ENCODE data around the gene SLC50A1.

Gene SLC50A1

DNA sequence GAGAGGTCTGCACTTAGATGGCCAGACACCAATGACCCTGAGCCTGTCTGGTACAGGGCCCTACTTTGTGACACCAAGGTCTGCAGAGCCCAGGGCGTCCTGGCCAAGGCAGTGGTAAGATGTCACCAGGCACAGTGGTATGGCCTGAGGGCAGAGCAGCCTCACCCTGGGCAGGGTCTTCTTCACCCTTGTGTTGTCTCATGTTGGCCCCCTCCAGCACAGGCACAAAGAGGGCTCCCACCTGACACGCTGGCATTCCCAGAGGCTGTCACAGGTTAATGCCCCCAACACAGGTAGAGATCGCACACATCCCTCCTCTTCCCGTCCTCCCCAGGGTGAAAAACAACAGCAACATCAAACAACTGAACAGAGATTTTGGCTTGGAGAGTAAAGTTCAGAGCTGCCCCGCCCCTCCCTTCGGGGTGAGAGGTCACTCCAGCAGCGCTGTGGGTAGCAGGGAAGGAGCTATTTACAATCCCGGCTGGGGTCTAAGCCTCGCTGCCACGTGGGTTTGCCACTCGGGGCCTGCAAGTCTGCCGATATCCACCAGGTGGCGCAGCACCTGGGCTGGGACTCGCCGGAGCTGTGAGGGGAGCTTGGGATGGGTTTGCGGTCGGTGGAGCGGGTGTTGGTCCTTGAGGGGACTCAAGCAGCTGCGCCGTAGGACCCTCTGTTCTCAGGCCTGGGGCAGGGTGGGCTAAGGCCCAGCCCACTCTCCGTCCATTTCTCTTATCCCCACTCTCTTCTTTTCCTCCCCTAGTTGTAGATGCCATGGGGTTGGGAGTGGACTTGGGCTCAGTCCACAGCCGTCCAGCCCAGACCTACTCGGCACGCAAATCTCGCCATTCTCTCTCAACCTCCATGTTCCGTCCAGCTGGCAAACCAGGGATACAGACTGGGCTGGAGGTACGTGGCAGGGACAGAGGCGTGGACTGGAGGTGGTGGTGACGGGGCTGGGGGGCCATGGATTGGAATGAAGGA is 44.3 kb upstream of the SLC50A1 start:
- Histone ChIP-seq H3K9me2 (replicated peaks; ENCODE audit: insufficient read depth, low read length) (no peaks in the 10 kb centered on the region), H3K27me3 (ENCODE audit: low read length) (no peaks in the 10 kb centered on the region), H3K9ac (ENCODE audit: low read length) (peak overlapping the region; percentile 17; the same call in 1 of the 2 replicates), H2AFZ (ENCODE audit: low read depth, low read length, severe bottlenecking) (peak overlapping the region; percentile 94), H3K79me2 (ENCODE audit: insufficient read depth, low read length) (no peaks in the 10 kb centered on the region), H3K27ac (ENCODE audit: low read depth, low read length) (no peak overlapping the region), H3K4me3 (ENCODE audit: insufficient read depth, low read length, poor library complexity, severe bottlenecking) (no peak overlapping the region), H3K9me3 (ENCODE audit: insufficient read depth, low read length) (no peaks in the 10 kb centered on the region), H3F3A (ENCODE audit: insufficient read depth) (no peaks in the 10 kb centered on the region), H4K20me1 (ENCODE audit: low read depth, low read length) (no peaks in the 10 kb centered on the region), H3K4me2 (ENCODE audit: low read depth, low read length, poor library complexity, severe bottlenecking) (peak overlapping the region; percentile 27), H3K36me3 (ENCODE audit: low read length) (no peaks in the 10 kb centered on the region)
- TF ChIP-seq, protein P1, sequence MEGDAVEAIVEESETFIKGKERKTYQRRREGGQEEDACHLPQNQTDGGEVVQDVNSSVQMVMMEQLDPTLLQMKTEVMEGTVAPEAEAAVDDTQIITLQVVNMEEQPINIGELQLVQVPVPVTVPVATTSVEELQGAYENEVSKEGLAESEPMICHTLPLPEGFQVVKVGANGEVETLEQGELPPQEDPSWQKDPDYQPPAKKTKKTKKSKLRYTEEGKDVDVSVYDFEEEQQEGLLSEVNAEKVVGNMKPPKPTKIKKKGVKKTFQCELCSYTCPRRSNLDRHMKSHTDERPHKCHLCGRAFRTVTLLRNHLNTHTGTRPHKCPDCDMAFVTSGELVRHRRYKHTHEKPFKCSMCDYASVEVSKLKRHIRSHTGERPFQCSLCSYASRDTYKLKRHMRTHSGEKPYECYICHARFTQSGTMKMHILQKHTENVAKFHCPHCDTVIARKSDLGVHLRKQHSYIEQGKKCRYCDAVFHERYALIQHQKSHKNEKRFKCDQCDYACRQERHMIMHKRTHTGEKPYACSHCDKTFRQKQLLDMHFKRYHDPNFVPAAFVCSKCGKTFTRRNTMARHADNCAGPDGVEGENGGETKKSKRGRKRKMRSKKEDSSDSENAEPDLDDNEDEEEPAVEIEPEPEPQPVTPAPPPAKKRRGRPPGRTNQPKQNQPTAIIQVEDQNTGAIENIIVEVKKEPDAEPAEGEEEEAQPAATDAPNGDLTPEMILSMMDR (IDR thresholded peaks at IDR 0.05; ENCODE audit: insufficient read depth, low read length, poor library complexity, severe bottlenecking) = peak; percentile 84
- no peak for TF ChIP-seq EZH2phosphoT487 (conservative IDR thresholded peaks at IDR 0.05; ENCODE audit: low read length)

DNA sequence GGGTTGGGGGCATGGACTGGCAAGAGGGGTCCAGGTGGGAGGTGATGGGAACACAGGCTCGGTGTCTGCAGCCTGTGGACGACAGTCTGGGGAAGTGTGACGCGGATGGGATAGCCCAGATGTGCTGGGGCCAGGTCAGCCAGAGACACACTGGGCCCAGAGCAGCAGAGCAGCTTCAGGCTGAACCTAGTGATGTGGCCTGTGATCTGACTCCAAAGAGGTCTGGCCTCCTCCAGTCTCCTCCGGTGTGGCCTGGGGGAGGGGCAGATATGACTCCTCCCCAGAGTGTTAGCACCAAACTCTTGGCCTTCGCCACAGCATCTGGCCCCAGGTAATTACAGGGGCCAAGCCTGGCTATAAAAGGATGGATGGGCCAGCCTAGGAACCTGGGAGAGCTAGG is 43.5 kb upstream of the SLC50A1 start:
- TF ChIP-seq, protein P1 (IDR thresholded peaks at IDR 0.05; ENCODE audit: insufficient read depth, low read length, poor library complexity, severe bottlenecking) = no peak
- TF ChIP-seq EZH2phosphoT487 (conservative IDR thresholded peaks at IDR 0.05; ENCODE audit: low read length) = no peak
- no peaks in the 10 kb centered on the region for H3K27me3 ChIP-seq (ENCODE audit: low read length)
- no peaks in the 10 kb centered on the region for H3K9me3 ChIP-seq (ENCODE audit: insufficient read depth, low read length)
- no peak overlapping the region for H3K9ac ChIP-seq (ENCODE audit: low read length)
- H3K4me3 ChIP-seq (ENCODE audit: insufficient read depth, low read length, poor library complexity, severe bottlenecking) = no peak overlapping the region
- H3K79me2 ChIP-seq (ENCODE audit: insufficient read depth, low read length) = no peaks in the 10 kb centered on the region
- H3K9me2 ChIP-seq (replicated peaks; ENCODE audit: insufficient read depth, low read length) = no peaks in the 10 kb centered on the region
- H3K36me3 ChIP-seq (ENCODE audit: low read length) = no peaks in the 10 kb centered on the region
- no peak overlapping the region for H3K27ac ChIP-seq (ENCODE audit: low read depth, low read length)
- no peak overlapping the region for H2AFZ ChIP-seq (ENCODE audit: low read depth, low read length, severe bottlenecking)
- H3F3A ChIP-seq (ENCODE audit: insufficient read depth) = no peaks in the 10 kb centered on the region
- no peaks in the 10 kb centered on the region for H4K20me1 ChIP-seq (ENCODE audit: low read depth, low read length)
- H3K4me2 ChIP-seq (ENCODE audit: low read depth, low read length, poor library complexity, severe bottlenecking) = no peak overlapping the region

DNA sequence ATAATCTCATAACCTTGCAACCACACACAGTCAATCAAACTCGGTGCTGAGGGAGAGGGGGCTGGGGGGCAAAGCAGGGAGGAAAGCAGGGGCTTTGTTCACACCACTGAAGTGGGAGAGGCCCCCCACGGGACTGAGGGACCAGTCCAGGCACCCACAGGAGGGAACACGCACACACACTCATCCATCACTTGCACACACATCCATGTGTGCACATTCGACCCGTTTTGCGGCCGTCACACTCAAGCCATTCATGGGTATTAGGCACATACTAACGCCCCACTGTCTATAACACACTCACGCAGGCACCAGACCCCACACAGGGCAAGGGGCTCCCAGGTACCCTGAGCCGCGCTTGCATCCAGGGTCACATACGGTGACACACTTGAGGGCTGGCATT is 43.0 kb upstream of the SLC50A1 start:
- Histone ChIP-seq H3F3A (ENCODE audit: insufficient read depth) (no peaks in the 10 kb centered on the region), H3K36me3 (ENCODE audit: low read length) (no peaks in the 10 kb centered on the region), H3K4me3 (ENCODE audit: insufficient read depth, low read length, poor library complexity, severe bottlenecking) (no peak overlapping the region), H3K4me2 (ENCODE audit: low read depth, low read length, poor library complexity, severe bottlenecking) (no peak overlapping the region), H2AFZ (ENCODE audit: low read depth, low read length, severe bottlenecking) (no peak overlapping the region), H4K20me1 (ENCODE audit: low read depth, low read length) (no peaks in the 10 kb centered on the region), H3K9me2 (replicated peaks; ENCODE audit: insufficient read depth, low read length) (no peaks in the 10 kb centered on the region), H3K9me3 (ENCODE audit: insufficient read depth, low read length) (no peaks in the 10 kb centered on the region), H3K27ac (ENCODE audit: low read depth, low read length) (no peak overlapping the region), H3K27me3 (ENCODE audit: low read length) (no peaks in the 10 kb centered on the region), H3K79me2 (ENCODE audit: insufficient read depth, low read length) (no peaks in the 10 kb centered on the region), H3K9ac (ENCODE audit: low read length) (no peak overlapping the region)
- TF ChIP-seq, protein P1 (IDR thresholded peaks at IDR 0.05; ENCODE audit: insufficient read depth, low read length, poor library complexity, severe bottlenecking) = no peak
- TF ChIP-seq EZH2phosphoT487 (conservative IDR thresholded peaks at IDR 0.05; ENCODE audit: low read length) = no peak
